GM08714 (cell line): Measurements from ENCODE around the gene ARSG.
"Not testable (repeated sequence)": the region's sequence is repeated elsewhere in the genome, so short reads cannot be mapped to it uniquely, and the experiment has no call there.

Experiments
- H3K4me3 ChIP-seq: fragments of 200-500 bp; sonication (Bioruptor generic); 2 replicates; pipeline ENCODE4 v1.5.1; 2014; ENCODE audit warnings: mild to moderate bottlenecking, low read length, inconsistent platforms
- ZNF274 ChIP-seq: IDR thresholded peaks from 2 replicates; pipeline ENCODE4 v1.6.1; 2012; ENCODE audit warnings: mild to moderate bottlenecking, low read depth, low read length

Gene ARSG

GRCh38 chr17:68260051-68260762, 31.1 kb upstream of the ARSG start:
- no peak overlapping the region for H3K4me3 ChIP-seq
- no peak for TF ChIP-seq ZNF274

DNA sequence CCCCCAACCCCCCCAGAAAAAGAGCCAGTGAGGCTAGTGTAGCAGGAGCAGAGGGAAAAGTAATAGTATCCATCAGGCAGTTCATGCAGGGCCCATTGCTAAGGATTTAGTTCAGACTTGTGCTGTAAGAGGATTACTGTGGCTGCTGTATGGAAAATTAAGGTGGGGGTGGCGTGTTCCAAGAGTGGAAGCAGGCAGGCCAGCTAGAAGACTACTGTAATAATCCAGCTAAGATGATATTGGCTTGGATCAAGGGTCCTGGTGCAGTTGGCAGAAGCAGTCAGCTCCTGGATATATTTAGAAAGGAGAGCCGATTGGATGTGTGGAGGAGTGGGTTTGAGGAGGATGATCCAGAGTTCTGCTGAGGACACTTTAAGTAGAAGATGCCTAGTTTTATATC, 28.8 kb upstream of the ARSG start:
- not testable (repeated sequence) for H3K4me3 ChIP-seq

DNA sequence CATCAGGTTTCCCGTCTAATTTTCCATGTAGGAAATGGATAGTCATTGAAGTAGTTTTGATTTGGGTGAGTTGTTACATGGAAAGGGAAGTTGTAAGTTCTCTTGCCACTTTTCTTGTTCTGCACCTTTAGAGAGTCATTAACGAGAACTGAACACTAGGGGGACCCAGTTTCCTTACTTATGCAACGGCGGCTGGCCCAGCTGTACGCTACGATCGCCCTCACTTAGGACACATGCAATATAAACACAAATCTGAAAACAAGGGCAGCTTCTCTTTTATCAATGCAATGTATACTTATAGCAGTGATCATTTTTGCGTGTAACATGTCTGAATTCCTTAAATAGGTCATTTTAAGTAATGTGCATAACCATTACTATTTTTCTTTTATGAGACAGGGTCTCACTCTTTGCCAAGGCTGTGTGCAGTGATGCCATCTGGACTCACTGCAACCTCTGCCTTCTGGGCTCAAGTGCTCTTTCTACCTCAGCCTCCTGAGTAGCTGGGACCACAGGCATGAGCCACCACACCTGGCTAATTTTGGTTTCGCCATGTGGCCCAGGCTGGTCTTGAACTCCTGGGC, 28.1 kb upstream of the ARSG start:
- not testable (repeated sequence) for H3K4me3 ChIP-seq

DNA sequence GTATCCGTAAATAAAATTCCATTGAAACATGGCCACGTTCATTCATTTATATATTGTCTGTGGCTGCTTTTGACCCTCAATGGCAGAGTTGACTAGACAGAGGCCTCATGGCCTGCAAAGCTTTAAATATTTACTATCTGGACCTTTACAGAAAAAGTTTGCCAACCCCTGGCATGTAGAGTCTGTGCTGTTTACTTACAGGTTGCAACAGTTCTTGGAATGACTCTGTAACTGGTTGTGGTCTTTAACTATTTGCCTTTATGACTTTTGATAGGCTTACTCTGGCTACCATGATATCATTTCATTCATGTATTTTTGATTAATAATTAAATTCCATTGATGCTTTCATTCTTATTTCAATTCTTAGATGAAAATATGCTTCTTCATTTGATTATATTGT, 25.5 kb upstream of the ARSG start:
- H3K4me3 ChIP-seq = not testable (repeated sequence)

GRCh38 chr17:68273722-68274121, 17.6 kb upstream of the ARSG start:
- H3K4me3 ChIP-seq = no peak overlapping the region
- TF ChIP-seq ZNF274 = no peak

DNA sequence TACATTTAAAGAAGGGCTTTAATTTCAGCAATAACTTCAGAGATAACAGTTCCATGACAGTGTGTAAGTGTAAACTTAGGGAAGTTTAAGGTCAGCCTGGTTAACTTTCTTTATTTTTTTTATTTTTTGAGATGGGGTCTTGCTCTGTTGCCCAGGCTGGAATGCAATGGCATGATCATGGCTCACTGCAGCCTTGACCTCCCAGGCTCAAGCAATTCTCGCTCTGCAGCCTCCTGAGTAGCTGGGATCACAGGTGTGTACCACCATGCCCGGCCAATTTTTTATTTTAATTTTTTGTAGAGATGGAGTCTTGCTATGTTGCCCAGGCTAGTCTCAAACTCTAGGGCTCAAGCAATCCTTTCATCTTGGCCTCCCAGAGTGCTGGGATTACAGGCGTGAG, 15.0 kb upstream of the ARSG start:
- H3K4me3 ChIP-seq = not testable (repeated sequence)

DNA sequence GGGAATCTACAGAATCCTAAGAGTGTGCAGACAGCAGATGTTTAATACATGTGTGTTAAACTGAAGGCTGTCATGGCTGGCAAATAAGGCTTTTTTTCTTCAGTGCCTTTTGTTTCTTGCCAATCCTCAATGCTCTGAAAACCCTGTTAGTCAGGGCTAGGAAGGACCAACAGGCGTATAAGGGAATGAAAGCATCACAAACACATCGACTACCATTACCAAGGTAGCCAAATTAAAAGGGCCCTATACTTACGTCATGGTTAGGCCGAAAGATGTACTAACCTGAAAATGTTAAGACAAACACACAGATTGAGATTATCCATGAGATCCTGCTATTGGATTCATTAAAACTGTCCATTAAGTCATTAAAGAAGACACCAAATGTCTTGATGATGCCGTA, 13.5 kb upstream of the ARSG start:
- no peak overlapping the region for H3K4me3 ChIP-seq
- no peak for TF ChIP-seq ZNF274

DNA sequence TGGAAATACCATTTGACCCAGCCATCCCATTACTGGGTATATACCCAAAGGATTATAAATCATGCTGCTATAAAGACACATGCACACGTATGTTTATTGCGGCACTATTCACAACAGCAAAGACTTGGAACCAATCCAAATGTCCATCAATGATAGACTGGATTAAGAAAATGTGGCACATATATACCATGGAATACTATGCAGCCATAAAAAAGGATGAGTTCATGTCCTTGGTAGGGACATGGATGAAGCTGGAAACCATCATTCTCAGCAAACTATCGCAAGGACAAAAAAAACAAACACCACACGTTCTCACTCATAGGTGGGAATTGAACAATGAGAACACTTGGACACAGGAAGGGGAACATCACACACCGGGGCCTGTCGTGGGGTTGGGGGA, 9.3 kb upstream of the ARSG start:
- H3K4me3 ChIP-seq = not testable (repeated sequence)

GRCh38 chr17:68288375-68288774, 2.9 kb upstream of the ARSG start:
- TF ChIP-seq ZNF274 = no peak
- peak overlapping the region; percentile 95; the same call in 1 of the 2 replicates for H3K4me3 ChIP-seq

- H3K4me3 ChIP-seq = peak overlapping the region; percentile 95; the same call in 1 of the 2 replicates
- TF ChIP-seq ZNF274 = no peak
Observed at GRCh38 chr17:68288804-68289203, 2.5 kb upstream of the ARSG start.

- H3K4me3 ChIP-seq = peak overlapping the region; percentile 95
- no peak for TF ChIP-seq ZNF274
Observed at GRCh38 chr17:68289473-68289872, 1.8 kb upstream of the ARSG start.

DNA sequence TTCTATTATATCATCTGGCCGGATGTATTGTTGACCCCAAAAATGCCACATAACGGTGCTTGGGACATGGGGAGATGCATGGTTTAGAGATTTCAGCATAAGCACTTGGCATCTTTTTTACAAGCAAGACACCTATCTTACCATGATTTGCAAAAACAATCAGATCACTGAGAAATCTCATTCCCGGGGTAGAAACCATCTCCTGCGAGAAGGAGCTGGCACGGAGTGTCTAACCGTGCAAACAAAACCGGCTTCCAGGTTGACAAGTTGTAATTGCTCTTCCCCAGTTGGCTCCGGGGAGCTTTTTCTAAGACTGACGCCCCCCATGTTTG, 1.4 kb upstream of the ARSG start:
- H3K4me3 ChIP-seq = peak overlapping the region; percentile 95

GRCh38 chr17:68290268-68290954, 884 bp upstream of the ARSG start:
- peak overlapping the region; percentile 95 for H3K4me3 ChIP-seq
- no peak for TF ChIP-seq ZNF274

More for the DNA sequence above, 1.4 kb upstream of the ARSG start:
- TF ChIP-seq ZNF274 = no peak

DNA sequence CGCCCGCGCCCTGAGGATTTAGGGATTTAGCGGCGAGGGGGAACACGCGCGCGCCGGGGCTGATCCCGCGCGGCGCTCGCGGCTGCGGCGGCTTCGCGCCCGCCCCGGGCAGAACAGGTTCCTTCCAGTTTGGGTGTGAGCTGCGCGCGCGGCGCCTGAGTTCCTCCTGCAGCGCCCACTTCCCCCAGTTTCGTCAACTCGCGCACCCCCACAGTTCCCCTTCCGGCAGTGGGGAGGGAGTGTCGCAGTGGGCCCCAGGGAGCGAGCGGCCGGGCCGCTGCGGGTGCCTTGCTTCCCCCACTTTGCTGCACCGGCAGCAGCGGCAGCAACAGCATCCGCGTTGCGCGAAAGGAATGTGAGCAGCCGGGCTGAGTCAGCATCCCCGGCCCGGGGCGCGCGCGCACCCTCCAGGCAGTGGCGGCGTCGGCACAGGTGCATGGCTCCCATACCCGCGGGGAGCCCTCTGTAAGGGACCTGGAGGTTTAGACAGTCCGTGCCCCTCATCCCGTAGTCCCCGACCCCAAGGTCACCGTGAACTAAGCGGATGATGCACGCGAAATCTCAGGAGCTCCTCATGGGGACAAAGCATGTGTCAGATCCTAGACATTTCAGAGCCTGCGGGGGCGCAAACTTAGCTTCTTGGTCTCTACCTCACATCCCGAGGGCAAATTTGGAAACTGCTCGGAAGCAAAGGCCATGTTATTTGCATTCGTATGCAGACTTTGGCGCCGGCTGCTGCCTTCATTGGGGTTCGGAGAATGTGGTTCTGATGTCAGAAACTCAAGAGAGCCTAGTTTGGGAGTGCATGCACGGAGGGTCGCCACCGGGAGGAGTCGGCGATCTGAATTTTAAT, 767 bp downstream of the ARSG start:
- no peak for TF ChIP-seq ZNF274
- H3K4me3 ChIP-seq = peak overlapping the region; percentile 95

GRCh38 chr17:68292689-68293040, 1.4 kb downstream of the ARSG start:
- TF ChIP-seq ZNF274 = no peak
- peak overlapping the region; percentile 95 for H3K4me3 ChIP-seq
